MCF 10A (cell line): ENCODE data around the gene CDK4. TPM values are rescaled to one million over a fixed set of nuclear protein-coding genes. Genes with fewer than 3 reads are reported as not detected.

Experiments used
- BruUV-seq: library from RNA; stranded (reverse); fragments of 400-500 nt; replicated peaks from 2 replicates; lab custom pipeline; 2021; lab: Mats Ljungman, UMichigan
- CTCF ChIA-PET: fragments of 300-600 bp; sonication (Branson Sonifier 250); formaldehyde crosslinking; extraction: SDS; loops from one replicate; lab custom pipeline; 2021; ENCODE audit warnings: antibody characterized with exemption, inconsistent platforms; lab: Yijun Ruan, JAX
- POLR2A ChIA-PET: fragments of 300-600, 350-650 bp; sonication (Branson Sonifier 250); formaldehyde crosslinking; extraction: SDS; loops from one replicate; lab custom pipeline; 2020; ENCODE audit warnings: antibody characterized with exemption, inconsistent platforms; lab: Yijun Ruan, JAX
- DNase-seq: peaks from one replicate; pipeline ENCODE4 v3.0.0-alpha.2; 2018; ENCODE audit not compliant: unreplicated experiment
- H3K27ac Mint-ChIP-seq: one replicate; pipeline ENCODE4 v1.8.0; 2022; ENCODE audit warnings: mild to moderate bottlenecking, low read depth, mixed read lengths; ENCODE audit not compliant: unreplicated experiment
- H3K27me3 Mint-ChIP-seq: one replicate; pipeline ENCODE4 v1.8.0; 2022; ENCODE audit warnings: mixed read lengths; ENCODE audit not compliant: insufficient read depth, unreplicated experiment
- H3K36me3 Mint-ChIP-seq: one replicate; pipeline ENCODE4 v1.8.0; 2022; ENCODE audit warnings: mild to moderate bottlenecking, moderate library complexity, mixed read lengths; ENCODE audit not compliant: insufficient read depth, unreplicated experiment
- H3K4me1 Mint-ChIP-seq: one replicate; pipeline ENCODE4 v1.8.0; 2022; ENCODE audit warnings: mixed read lengths; ENCODE audit not compliant: insufficient read depth, unreplicated experiment
- H3K4me3 Mint-ChIP-seq: one replicate; pipeline ENCODE4 v1.8.0; 2022; ENCODE audit warnings: mild to moderate bottlenecking, moderate library complexity, mixed read lengths; ENCODE audit not compliant: unreplicated experiment
- H3K9me3 Mint-ChIP-seq: one replicate; pipeline ENCODE4 v1.8.0; 2022; ENCODE audit warnings: mixed read lengths; ENCODE audit not compliant: unreplicated experiment
- CTCF ChIP-seq: fragments of 200-600 bp; IDR thresholded peaks from one replicate; pipeline ENCODE4 v1.8.0; 2022; ENCODE audit warnings: antibody characterized with exemption, mild to moderate bottlenecking; ENCODE audit not compliant: unreplicated experiment
- intact Hi-C: fragments of 100-400 bp; cut with micrococcal nuclease; formaldehyde crosslinking; loops from 2 replicates; pipeline ENCODE4 v1.14.1; 2022
- total RNA-seq: library from RNA; stranded (reverse); gene quantifications from 2 replicates; pipeline ENCODE4 v1.2.3, GENCODE V29; 2022

Gene CDK4
- total RNA-seq, 1 experiment from 2014 or later, result 123 TPM

GRCh38 chr12:57735198-57735855 lies 16.8 kb downstream of the CDK4 start:
- TF ChIP-seq CTCF, result no peak
- intact Hi-C loops, result no loop called here
- no TSS peak for BruUV-seq
- Mint-ChIP-seq H3K27ac (no peak overlapping the region), H3K4me3 (no peak overlapping the region), H3K4me1 (peaks cover 11% of the 10 kb centered on the region), H3K36me3 (no peaks in the 10 kb centered on the region), H3K9me3 (no peaks in the 10 kb centered on the region), H3K27me3 (peaks cover 55% of the 10 kb centered on the region)
- CTCF ChIA-PET, result interaction anchor here (0.6 to 4.2 kb wide), 11 partner anchors 10 to 847 kb away, joined by 3 to 43 read pairs (median 4); no protein-coding TSS in a partner anchor
- POLR2A ChIA-PET, result interaction anchor here (0.7 to 4.5 kb wide), 5 partner anchors 8 to 41 kb away, joined by 3 to 17 read pairs (median 5); partner anchors contain the start of genes OS9 and TSPAN31
- DNase-seq, result no peak

GRCh38 chr12:57734591-57734990 lies 17.5 kb downstream of the CDK4 start:
- no peak for TF ChIP-seq CTCF
- H3K4me1 Mint-ChIP-seq, result peaks cover 11% of the 10 kb centered on the region
- no peak overlapping the region for H3K27ac Mint-ChIP-seq
- no peaks in the 10 kb centered on the region for H3K36me3 Mint-ChIP-seq
- ChIA-PET POLR2A (interaction anchor here (0.7 to 4.5 kb wide), 5 partner anchors 8 to 40 kb away, joined by 3 to 17 read pairs (median 5); partner anchors contain the start of genes OS9 and TSPAN31), CTCF (interaction anchor here (0.6 to 4.2 kb wide), 8 partner anchors 9 to 469 kb away, joined by 3 to 43 read pairs (median 4); no protein-coding TSS in a partner anchor)
- H3K27me3 Mint-ChIP-seq, result peaks cover 49% of the 10 kb centered on the region
- H3K9me3 Mint-ChIP-seq, result no peaks in the 10 kb centered on the region
- H3K4me3 Mint-ChIP-seq, result no peak overlapping the region
- no peak for DNase-seq
- no TSS peak for BruUV-seq
- intact Hi-C loops, result no loop called here

GRCh38 chr12:57733928-57734327 lies 18.2 kb downstream of the CDK4 start:
- ChIA-PET CTCF (interaction anchor here (0.5 to 1.1 kb wide), 2 partner anchors 17 to 25 kb away, joined by 3 read pairs; no protein-coding TSS in a partner anchor), POLR2A (interaction anchor here (1.4 to 4.5 kb wide), 3 partner anchors 7 to 40 kb away, joined by 5 to 17 read pairs (median 9); partner anchors contain the start of genes OS9 and TSPAN31)
- intact Hi-C loops, result no loop called here
- Mint-ChIP-seq H3K27ac (no peak overlapping the region), H3K4me1 (peaks cover 11% of the 10 kb centered on the region), H3K9me3 (no peaks in the 10 kb centered on the region), H3K27me3 (peaks cover 42% of the 10 kb centered on the region), H3K36me3 (no peaks in the 10 kb centered on the region), H3K4me3 (no peak overlapping the region)
- BruUV-seq, result no TSS peak
- TF ChIP-seq CTCF, result no peak
- DNase-seq, result no peak
